OCI-M2 (cell line): ENCODE results near the gene RBM33.

Source experiments
- DNase-seq: peaks from one replicate; lab custom pipeline; 2025; ENCODE audit not compliant: unreplicated experiment; lab: John Stamatoyannopoulos, UW

Gene RBM33

DNA sequence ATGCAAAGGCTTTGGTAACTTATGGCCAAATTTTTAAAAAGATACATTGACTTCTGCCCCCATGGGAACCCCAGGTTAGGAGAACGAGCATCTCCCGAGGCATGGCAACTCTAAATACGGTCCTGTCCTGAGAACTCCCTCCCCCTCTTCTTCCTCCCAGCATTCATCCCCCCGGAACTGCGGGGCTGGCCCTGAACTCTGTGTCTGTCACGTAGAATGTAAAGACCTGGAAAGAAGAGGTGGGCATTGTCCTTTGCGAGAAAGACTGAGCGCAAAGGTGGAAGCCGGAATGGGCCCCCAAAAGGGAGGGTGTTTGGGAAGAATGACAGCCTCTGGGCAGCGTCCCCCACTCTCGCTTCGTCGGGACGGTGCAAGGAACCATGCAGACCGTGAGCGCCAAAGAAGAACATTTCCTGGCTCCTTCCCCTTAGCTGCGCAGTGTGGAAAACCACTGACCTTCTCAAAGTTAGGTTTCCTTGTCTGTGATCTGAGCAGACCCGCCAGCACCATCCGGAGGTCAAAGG is 146.8 kb downstream of the RBM33 start:
- no peak for DNase-seq

DNA sequence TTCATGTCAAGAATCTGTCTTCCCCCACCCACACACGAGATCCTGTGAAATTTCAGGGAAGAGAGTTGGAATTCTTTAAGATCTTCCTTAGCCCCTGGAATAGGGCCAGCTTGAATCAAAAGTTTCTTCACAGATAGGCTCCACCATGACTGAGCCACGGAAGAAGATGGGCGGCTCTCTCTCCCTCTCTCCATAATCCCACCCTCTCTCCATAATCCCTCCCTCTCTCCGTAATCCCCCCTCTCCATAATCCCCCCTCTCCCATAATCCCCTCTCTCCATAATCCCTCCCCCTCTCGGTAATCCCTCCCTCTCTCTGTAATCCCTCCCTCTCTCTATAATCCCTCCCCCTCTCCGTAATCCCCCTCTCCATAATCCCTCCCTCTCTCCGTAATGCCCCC is 147.4 kb downstream of the RBM33 start:
- no peak for DNase-seq

DNA sequence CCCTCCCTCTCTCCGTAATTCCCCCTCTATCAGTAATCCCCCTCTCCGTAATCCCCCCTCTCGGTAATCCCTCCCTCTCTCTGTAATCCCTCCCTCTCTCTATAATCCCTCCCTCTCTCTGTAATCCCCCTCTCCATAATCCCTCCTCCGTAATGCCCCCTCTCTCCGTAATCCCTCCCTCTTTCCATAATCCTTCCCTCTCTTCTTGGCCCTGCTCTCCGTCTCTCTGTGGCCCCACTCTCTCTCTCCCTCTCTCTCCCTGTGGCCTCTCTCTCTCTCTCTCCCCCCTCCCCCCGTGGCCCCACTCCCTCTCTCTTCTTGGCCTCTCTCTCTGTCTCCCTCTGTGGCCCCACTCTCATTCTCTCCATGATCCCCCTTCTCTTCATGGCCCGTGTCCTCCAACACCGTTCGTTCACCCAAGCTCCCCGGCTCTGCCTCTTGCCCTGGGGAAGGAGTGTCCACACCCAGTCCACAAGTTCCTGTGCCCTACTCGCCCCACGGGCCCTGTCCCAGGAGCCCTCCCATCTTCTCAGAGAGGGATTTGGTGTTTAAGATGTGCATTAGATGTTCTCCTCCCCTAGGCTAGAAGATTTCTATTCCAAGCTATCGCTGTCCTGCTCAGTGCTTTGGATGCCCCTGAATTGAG is 148.0 kb downstream of the RBM33 start:
- no peak for DNase-seq

DNA sequence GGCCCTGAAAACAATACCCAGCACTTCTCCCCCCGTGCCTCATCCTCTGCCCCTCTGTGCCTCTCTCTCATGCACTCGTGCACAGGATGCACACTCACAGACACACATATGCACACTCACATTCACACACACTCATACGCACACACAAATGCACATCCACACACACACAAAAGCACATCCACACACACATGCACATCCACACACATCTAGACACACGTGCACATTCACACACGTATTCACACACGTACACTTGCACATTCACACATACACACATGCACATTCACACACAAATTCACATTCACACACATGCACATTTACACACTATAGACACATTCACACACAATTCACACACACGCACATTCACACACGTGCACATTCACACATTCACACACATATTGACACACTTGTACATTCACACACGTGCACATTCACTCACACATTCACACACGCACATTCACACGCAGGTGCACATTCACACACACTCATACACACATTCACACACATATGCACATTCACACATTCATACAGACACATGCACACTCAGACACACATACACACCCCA is 148.6 kb downstream of the RBM33 start:
- DNase-seq = no peak

DNA sequence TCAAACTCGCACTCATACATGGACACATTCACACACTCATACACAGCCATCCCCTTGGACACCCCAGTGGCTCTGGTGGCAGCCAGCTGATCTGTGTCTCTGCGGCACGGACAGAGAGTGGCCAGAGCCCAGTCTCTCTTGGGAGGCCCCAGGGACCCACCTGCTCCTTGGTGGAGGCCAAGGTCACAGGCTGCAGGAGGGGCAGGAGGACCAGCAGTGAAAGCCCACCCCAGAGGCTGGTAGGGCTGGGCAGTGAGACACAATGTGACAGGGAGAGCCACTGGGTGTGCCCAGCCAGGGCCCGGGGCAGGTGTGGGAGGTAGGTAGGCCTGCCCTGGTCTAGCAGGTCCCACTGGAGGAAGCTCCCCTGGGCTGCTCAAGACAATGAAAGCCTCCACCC is 149.3 kb downstream of the RBM33 start:
- no peak for DNase-seq

DNA sequence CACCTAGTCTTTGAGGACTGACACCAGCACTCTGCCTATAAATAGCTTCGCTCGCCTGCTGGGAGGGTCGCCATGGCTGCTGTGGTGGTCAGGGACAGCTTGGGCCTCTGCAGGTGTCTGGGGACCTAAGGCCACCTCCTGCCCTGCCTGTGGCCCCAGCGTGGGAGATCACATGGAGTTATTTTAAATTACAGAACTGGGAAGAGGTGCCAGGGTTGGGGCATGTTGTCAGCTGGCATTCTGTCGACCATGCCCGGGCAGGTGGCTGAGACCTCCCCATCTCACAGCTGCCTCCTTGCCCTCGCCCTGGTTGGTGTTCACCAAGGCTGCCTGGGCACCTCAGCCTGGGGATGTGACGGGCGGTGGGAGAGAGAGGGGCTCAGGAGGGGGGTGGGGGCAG is 149.7 kb downstream of the RBM33 start:
- no peak for DNase-seq

DNA sequence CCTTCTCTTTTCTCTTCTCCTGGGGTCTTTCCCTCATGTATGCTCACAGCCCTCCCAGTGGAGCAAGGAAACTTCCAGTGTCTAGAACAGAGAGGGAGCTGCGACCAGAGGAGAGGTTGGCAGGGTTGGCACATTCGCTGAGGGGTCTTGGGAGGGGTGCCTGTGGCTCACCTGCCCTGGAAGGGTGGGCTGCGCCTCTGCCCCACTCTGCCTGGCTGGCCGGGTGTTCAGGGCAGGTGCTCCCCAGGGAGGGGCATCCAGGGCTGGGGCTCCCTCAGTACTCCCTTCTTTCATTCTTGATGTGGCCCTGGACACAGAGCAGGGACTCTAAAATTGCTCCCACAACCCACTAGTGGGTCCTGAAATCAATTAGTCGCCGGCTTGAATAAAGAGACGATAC is 150.9 kb downstream of the RBM33 start:
- DNase-seq = no peak

DNA sequence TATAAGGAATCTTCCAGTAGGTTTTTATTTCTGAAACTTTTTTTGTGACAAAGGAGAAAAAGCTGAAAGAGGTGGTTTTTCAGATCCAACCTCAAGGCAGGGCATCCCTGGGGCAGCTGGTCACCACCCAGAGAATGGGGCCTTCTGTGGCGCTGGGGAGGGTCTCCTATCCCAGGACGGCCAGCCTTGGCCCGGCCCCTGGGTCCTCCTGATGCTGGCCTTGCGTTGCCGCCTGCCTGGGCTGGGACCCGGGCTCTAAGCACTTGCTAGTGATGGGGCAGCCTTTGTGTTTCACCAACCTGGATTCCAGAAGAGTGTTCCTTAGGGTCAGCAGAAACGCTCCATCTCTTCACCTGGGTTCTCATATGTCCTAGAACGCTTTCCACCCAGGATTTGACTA is 151.5 kb downstream of the RBM33 start:
- DNase-seq = no peak

DNA sequence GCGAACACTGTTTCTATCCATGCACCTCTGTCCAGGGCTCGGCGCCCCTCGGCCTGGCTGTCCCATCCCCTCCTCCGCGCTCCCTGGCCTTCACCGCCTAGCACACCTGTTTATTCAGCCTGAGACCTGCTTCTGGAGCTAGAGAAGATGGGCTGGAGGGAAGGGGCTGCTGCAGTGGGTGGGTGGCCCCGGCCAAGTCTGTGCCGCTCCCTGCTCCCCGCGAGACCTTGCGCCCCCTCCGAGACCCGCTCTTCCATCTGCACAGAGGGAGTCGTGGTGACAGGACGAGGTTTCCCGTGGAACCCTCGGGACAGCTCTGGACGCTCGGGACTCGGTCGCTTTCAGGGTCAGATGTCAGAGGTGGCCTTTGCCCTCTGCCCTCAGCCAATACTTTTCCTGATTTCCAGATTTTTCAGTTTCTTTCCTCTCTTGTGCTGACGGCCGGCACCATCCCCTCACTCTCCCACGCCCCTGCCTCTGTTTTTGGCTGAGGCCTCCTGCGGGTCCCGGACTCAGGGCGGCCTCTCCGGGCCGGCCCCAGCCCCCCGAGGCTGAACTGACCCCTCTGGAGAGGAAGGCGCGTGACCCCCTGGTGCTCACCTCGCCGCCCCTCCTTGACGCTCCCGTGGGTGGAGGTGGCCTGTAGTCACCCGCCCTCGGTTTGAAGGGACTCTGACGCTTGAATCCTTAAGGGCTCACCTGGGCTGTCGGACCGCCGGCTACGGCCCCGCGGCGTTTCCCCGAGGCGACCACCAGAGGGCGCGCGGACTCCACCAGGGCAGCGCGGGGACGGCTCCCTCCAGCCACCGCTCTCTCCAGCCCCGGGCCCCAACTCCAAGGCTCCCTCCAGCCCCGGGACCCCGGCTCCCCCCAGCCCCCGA is 152.2 kb downstream of the RBM33 start:
- no peak for DNase-seq

DNA sequence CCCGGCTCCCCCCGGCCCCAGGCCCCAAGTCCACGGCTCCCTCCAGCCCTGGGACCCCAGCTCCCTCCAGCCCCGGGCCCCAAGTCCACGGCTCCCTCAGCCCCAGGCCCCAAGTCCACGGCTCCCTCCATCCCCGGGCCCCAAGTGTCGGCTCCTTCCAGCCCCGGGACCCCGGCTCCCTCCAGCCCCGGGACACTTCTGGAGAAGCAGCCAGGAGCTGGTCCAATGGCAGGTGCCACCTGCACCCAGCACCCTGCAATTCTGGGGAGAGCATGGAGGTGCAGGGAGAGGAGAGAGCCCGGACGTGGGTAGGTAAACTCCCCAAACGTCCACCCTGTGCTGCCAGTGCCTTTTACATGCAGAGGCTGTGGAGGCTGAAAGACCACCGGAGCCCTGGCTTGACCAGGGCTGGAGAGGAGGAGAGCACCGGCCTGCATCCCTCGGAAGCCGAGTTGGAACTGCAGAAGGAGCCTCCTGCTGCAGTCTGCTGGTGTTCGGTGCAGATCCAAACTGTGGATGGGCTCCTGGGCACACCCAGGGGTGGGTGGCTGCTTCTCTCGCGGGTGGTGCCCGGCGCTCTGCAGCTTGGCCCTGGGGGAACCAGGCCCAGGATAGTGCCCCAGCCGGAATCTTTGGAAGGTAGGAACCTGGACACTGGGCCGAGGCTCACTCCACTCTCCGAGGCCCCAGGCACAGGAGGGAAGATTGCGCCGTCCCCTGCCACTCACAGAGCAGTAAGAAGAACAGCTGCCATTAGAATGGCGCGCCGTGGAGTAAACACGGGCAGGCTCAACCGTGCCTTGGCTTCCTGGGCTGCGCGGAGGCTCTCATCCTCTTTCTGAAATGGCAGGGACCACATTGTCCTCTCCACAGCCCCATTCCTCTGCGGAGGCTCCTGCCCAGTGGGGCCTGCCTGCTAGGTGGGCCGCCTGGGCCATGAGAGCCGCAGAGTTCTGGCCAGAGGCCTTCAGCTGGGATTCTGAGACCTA is 153.1 kb downstream of the RBM33 start:
- DNase-seq = no peak

DNA sequence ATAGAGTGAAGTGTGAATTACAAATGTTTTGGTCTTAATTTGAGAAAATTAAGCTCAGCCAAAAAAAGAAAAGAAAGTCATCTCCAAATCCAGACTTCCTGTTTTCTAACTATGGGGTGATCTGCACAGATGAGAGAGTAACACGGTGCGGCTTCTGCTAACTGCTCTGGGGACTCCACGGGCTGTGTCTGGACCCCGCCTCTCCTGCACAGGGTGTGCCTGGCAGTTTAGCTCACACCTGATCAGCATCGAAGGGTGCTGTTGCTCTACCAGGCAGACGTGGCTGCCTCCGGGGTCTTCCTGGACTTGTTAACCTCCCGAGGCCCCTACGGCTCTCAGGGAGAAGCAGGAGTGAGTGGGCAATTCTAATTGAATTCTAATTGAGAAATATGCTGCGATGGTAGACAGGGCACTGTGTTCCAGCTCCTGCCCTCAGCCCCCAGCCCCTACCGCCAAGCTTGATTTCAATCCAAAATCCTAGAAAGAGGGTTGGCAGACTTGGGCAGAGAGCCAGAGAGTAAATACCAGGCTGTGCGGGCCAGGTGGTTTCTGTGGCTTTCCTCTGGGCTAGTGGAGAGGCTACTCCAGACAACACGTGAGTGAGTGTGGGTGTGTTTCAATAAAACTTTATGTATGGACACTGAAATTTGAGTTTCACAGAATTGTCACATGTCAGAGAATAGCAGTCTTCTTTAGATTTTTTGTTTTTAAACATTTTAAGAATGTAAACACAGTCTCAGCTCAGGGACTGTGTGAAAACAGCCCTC is 154.4 kb downstream of the RBM33 start:
- DNase-seq = no peak

DNA sequence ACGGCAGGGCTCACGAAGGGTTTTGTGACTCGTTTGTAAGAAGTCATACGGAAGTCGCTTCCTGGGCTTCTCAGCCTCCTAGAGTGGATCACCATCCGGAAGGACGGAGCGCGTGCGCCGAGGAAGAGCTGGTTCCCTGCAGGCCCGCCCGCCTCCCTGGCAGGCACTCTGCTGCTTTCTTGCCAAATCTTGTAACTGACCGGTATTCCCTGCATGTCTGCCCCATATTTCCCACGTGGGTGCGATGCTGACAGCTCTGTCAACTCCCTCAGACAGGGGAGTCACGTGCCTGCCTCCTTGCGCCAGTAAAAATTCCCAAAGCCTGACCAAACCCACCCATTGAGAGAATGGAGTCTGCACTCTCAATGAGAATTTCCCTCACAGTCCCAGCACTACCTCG is 155.1 kb downstream of the RBM33 start:
- no peak for DNase-seq

DNA sequence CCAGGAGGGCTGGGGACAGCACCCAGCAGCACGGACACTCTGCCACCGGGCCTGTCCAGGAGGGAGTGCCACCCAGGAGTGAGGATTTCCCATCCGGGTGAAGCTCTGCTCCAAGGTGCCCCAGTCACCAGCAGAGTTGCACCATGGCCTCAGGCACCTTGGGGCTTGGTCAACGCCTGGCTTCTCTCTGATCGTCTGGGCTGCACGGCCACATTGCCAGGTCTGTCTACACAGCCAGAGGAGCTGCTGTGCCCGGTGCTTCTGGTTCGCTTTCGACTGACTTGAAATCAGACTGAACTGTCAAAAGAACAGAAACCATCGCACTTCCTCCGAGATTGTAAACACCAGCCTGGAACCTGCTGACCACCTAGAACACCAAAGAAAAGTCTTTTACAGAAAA is 155.8 kb downstream of the RBM33 start:
- DNase-seq = no peak

DNA sequence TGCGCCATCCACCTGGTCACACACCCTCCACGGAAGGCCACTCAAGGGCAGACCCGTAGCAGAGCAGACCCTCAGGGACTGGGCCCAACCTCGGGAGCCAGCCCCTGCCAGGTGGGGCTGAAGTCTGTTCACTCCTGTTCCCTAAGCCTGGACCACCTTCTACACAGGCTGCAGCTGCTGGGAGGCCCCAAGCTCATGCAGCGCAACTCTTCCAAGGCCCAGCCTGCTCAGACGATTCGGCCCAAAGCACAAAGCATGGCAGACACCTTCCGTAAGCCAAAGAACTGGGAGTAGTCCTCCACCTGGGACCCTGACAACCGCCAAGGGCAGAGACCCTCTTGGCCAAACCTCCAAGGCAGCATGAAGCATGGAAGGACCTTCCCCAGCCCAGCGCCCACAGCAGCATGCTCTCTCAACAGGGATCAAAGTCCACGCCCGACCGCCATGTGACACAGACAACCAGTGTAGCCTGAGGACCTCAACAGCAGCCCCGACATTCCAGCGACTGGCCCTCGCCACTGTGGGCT is 156.3 kb downstream of the RBM33 start:
- DNase-seq = no peak

DNA sequence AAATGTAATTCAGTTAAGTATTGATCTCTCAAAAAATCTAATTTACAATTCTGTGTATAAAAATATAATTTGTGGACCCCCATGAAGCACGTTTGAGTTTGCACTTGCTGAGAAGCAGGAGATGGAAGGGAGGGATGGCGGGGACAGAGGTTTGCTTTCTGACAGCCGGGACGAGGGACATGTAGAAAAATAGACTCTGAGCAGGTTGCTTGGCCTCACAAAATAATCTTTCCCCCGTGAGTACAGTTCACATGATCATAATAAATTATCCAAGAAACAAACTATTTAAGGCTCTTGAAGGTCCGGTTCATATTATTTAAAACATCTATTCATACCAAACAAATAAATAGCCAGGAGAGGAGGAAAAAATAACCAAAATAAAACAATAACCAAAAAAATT is 157.8 kb downstream of the RBM33 start:
- DNase-seq = no peak

DNA sequence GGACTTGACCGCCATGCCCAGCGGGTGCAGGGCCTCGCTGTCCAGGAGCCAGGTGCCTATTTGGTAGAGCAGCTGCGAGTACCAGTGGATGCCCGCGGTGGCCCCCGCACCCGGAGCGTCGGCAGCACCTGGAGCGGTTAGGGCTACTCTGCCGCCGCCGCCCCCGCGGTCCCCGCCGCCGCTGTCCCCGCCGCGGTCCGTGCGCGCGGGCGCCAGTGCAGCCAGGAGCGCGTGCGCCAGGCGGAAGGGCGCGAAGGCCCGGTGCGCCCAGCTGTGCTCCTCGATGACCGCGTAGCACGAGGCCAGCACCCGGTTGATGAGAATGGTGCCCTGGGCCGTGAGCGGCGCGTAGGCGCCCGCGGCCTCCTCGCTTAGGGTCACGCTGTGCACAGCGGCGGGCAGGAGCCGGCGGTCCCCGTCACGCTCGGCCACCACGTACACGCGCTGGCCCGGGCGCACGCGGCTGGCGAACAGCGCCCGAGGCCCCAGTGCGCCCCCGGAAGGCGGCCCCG is 158.5 kb downstream of the RBM33 start:
- no peak for DNase-seq

DNA sequence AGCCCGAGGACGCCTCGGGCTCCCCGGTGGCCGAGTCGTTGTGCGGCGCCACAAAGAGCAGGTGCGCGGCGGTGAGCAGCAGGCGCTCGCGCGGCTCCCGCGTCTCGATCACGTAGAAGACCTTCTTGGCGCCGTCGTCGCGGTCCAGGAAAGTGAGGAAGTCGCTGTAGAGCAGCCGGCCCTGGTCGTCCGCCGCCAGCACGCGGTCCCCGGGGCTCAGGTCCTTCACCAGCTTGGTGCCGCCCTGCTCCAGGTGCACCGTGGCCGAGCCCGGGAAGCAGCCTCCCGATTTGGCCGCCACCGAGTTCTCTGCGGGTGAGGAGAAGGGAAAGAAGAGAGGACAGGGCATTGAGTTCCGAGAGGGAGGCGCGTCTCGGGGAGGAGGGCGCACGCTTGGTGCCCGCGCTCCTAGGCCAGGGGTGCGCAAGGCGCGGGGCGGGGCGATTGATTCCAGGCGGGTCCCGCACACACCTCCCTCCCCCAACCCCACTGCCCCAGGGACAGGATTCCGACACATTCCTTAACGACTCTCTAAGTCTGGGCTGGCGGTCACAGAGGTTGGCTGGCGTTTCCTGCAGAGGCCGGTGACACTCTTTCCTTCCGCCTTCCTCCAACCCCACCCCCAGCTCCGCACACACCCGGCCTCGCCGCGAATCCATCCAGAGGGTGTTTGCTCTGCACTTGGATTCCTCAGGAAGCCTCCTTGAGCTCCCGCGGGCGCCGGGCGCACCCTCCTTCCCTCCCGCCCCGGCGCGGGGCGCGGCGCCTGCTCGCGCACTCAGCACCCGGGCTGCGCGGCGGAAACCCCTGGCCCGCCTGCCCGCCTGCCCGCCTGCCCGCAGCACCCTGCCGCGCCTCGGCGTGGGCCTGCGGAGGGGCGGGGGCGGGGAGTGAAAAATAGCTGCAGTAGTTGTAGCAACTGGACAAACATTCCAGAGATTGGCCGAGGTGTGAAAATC is 159.2 kb downstream of the RBM33 start:
- DNase-seq = no peak

DNA sequence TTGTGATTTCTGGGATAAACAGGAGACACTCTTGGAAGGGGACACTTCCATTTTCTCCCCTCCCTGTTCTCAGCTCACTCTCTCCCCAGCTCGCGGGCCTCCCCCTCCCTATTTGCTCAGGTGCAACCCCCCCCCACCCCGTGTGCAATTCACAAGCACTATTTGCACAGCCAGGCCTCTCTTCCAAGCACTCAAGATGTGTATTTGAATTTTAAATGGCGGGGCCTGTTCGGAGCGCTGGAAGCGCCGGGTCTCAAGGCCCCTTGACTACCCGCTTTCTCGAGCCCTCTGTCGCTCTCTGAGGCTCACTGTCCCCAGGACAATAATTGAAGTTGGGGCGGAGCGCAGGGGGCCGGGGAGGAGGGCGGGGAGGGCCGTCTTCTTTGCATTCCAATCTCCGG is 160.0 kb downstream of the RBM33 start:
- no peak for DNase-seq
